Measurements from ENCODE around the gene MRPS34. TPM values are rescaled to one million over a fixed set of nuclear protein-coding genes. Genes with fewer than 3 reads are reported as not detected.

Gene MRPS34
- total RNA-seq, 1 donor from 2014 or later, result 74.0 TPM

- FAIRE-seq (no peak), DNase-seq (ENCODE audit: low read depth) (no peak)
- no peaks in the 10 kb centered on the region for H3K27me3 ChIP-seq (ENCODE audit: insufficient read depth, low read length)
- H3K27ac ChIP-seq (ENCODE audit: low read depth, low read length), result no peak overlapping the region
- H4K20me1 ChIP-seq (ENCODE audit: insufficient read depth, low read length), result peaks cover 39% of the 10 kb centered on the region
- Mint-ChIP-seq H3K4me1 (ENCODE audit: low read depth, unreplicated experiment) (peaks cover 19% of the 10 kb centered on the region), H3K4me3 (ENCODE audit: unreplicated experiment) (no peak overlapping the region), H3K27ac (ENCODE audit: unreplicated experiment) (peak overlapping the region; percentile 34), H3K27me3 (ENCODE audit: low read depth, unreplicated experiment) (no peaks in the 10 kb centered on the region), H3K36me3 (ENCODE audit: low read depth, unreplicated experiment) (peaks cover 3% of the 10 kb centered on the region), H3K9me3 (ENCODE audit: unreplicated experiment) (no peaks in the 10 kb centered on the region)
- H3K9me3 ChIP-seq (ENCODE audit: insufficient read depth, low read depth, low read length), result peaks cover 1% of the 10 kb centered on the region
- peaks cover 17% of the 10 kb centered on the region for H3K79me2 ChIP-seq (ENCODE audit: insufficient read depth, low read length)
- no peak overlapping the region for H2AFZ ChIP-seq (ENCODE audit: low read depth, low read length)
- H3K4me3 ChIP-seq (ENCODE audit: insufficient read depth, low read depth, low read length), result no peak overlapping the region
- H3K36me3 ChIP-seq (ENCODE audit: insufficient read depth, low read length), result peaks cover 6% of the 10 kb centered on the region
- H3K4me1 ChIP-seq (ENCODE audit: insufficient read depth, low read length), result peaks cover 30% of the 10 kb centered on the region
- H3K4me2 ChIP-seq (ENCODE audit: low read length), result no peak overlapping the region
- H3K9ac ChIP-seq (ENCODE audit: low read length), result no peak overlapping the region
- TF ChIP-seq CTCF (IDR thresholded peaks at IDR 0.05; ENCODE audit: insufficient read depth, low read depth, low read length) (no peak), EZH2 (IDR thresholded peaks at IDR 0.05; ENCODE audit: insufficient read depth, low read length) (no peak)
Observed at GRCh38 chr16:1743376-1744337, 29.3 kb downstream of the MRPS34 start.

- H4K20me1 ChIP-seq (ENCODE audit: insufficient read depth, low read length), result peaks cover 54% of the 10 kb centered on the region
- FAIRE-seq, result no peak
- H3K4me3 Mint-ChIP-seq (ENCODE audit: unreplicated experiment), result no peak overlapping the region
- no peak overlapping the region for H3K27ac Mint-ChIP-seq (ENCODE audit: unreplicated experiment)
- no peak for TF ChIP-seq EZH2 (IDR thresholded peaks at IDR 0.05; ENCODE audit: insufficient read depth, low read length)
- no peak for TF ChIP-seq CTCF (IDR thresholded peaks at IDR 0.05; ENCODE audit: insufficient read depth, low read depth, low read length)
- H3K4me2 ChIP-seq (ENCODE audit: low read length), result no peak overlapping the region
- H3K4me3 ChIP-seq (ENCODE audit: insufficient read depth, low read depth, low read length), result no peak overlapping the region
- H3K27me3 Mint-ChIP-seq (ENCODE audit: low read depth, unreplicated experiment), result no peaks in the 10 kb centered on the region
- peaks cover 21% of the 10 kb centered on the region for H3K79me2 ChIP-seq (ENCODE audit: insufficient read depth, low read length)
- no peak for DNase-seq (ENCODE audit: low read depth)
- H3K9ac ChIP-seq (ENCODE audit: low read length), result no peak overlapping the region
- no peaks in the 10 kb centered on the region for H3K36me3 Mint-ChIP-seq (ENCODE audit: low read depth, unreplicated experiment)
- peaks cover 11% of the 10 kb centered on the region for H3K9me3 ChIP-seq (ENCODE audit: insufficient read depth, low read depth, low read length)
- H3K4me1 ChIP-seq (ENCODE audit: insufficient read depth, low read length), result peaks cover 22% of the 10 kb centered on the region
- no peaks in the 10 kb centered on the region for H3K9me3 Mint-ChIP-seq (ENCODE audit: unreplicated experiment)
- no peak overlapping the region for H2AFZ ChIP-seq (ENCODE audit: low read depth, low read length)
- no peaks in the 10 kb centered on the region for H3K27me3 ChIP-seq (ENCODE audit: insufficient read depth, low read length)
- no peak overlapping the region for H3K27ac ChIP-seq (ENCODE audit: low read depth, low read length)
- peaks cover 17% of the 10 kb centered on the region for H3K4me1 Mint-ChIP-seq (ENCODE audit: low read depth, unreplicated experiment)
- H3K36me3 ChIP-seq (ENCODE audit: insufficient read depth, low read length), result peaks cover 4% of the 10 kb centered on the region
Observed at GRCh38 chr16:1741553-1742165, 31.3 kb downstream of the MRPS34 start.

Measured in astrocyte (in vitro differentiated cells and primary cell).